ENCODE data around the gene STBD1.
"Not testable (repeated sequence)": the region's sequence is repeated elsewhere in the genome, so short reads cannot be mapped to it uniquely, and the experiment has no call there.

Gene STBD1

DNA sequence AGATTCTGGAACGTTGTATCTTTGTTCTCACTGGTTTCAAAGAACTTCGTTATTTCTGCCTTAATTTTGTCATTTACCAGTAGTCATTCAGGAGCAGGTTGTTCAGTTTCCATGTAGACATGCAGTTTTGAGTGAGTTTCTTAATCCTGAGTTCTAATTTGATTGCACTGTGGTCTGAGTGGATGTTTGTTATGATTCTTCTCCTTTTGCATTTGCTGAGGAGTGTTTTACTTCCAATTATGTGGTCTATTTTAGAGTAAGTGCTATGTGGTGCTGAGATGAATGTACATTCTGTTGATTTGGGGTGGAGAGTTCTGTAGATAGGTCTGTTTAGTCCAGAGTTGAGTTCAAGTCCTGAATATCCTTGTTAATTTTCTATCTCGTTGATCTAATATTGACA lies 18.7 kb upstream of the STBD1 start:
- DNase-seq, result not testable (repeated sequence)

DNA sequence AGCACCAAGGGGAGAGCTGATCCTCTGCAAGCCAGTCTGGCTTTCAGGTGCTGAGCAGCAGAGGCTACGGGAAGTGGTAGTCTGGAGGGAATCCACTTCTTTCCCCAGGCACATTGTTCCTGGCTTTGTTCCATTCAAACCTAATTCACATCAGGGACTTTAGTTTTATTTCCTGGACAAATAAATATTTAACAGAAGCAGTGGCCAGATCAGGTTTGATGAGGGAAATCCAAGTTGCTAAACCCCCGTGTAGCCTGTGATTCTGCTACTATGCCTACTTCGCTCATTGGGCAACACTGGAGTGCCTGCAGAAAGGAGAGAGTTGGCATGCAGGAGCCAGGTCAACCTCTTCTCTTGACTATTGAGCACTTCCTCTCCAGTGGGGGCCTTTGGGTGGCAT lies 13.8 kb upstream of the STBD1 start:
- DNase-seq, result no peak

DNA sequence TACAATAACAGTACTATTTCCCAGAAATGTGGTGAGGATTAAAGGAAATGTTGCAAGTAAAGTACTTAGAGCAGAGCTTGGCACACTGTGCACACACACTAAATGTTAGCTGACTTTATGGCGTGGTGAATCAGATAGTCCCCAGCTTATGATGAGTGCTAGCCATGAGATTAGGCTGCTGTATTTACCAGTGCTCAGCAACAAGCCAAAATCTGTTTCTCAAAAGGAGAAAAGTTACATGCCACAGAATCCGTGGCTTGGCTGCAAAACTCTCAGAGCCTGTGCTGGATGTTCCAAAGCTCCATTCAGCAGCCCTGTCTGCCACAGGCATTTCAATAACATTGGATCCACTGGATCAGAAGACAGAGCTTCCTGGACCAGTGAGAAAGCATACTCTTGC lies 12.8 kb upstream of the STBD1 start:
- DNase-seq, result no peak

DNA sequence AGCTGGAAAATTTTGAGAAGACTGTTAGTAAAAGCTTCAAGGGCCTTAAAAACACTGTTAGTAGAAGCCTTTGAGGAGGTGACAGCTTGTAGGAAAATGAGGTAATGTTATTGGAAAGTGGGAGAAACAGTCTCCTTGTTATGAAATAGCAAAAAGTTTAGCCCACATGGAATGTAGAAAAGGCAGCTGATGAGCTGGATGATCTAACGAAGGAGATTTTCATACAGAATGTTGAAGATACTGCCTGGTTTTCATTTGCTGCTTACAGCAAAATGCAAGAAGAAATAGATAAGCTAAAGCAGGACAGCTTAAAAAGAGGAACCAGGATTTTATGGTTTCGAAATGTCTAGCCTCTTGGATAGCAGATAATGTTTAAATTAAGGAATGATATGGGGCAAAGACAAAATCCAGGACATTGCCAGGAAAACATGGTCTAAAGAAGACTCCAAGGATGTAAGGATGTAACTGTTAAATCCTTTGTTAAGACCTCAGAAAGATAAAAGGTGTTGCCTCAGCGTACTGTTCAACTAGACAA lies 10.2 kb upstream of the STBD1 start:
- peak; percentile 67 for DNase-seq

DNA sequence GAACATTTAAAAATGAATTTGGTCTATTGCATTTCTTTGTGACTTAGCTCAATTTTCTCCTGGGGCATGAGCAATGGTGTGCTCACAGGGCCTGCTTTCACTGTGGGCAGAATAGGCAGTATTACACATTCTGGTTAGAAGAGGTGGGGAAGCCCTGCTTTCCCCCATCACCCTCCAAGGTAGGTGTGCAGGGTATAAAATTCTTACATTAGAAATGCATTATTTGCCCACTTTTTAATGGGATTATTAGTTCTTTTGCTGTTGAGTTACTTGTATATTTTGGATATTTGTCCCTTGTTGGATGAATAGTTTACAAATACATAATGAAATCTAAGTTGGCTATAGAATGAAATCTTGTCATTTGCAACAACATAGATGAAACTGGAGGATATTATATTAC lies 8.3 kb upstream of the STBD1 start:
- no peak for DNase-seq

DNA sequence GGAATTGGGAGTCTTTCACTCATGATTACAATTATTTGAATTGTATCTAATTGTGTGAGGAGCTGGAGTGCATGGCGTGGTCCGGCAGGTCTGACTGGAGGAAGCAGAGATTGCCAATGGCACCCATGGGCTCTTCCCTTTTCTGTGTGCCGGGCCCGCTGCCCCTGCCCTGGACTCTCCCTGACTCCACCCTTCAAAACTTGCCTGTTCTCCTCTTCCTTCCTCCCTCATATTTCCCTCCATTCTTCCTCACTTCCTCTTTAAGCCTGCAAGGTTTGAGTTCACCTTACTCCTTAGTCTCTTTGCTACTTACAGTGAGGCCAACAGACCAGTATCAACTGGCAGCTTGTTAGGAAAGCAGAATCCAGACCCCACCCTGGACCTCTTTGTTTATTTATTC lies 6.5 kb upstream of the STBD1 start:
- DNase-seq, result peak; percentile 68

DNA sequence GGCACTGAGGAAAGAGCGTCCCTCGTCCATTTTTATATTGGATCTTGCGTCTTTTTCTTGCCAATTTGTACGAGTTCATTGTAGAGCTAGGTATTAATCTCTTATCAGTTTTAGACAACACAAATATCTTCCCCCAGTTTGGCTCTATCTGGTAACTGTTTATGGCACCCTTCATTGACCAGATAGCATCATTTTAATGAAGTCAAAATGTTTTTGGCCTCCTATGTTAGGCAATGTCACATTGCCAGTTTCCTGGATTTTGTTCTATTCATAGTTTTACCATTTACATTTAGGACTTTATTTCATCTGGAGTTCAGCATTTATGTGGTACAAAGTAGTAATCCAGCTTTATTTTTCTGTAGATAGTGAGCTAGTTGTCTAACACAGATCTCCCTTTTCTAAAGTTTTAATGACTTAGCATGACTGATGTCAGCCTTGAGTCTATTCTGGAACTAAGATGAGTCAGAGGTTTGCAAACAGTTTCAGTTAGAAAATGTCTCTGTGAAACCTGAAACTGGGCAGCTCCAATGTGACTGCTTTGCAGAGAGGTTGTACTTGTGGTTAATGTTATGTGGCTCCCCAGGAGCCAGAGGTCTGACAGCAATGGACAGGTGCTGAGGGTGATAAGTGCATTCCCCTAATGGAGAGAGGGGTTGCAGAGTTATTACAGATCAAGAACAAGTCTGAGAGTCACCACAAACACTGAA lies 5.3 kb upstream of the STBD1 start:
- peak; percentile 91 for DNase-seq

DNA sequence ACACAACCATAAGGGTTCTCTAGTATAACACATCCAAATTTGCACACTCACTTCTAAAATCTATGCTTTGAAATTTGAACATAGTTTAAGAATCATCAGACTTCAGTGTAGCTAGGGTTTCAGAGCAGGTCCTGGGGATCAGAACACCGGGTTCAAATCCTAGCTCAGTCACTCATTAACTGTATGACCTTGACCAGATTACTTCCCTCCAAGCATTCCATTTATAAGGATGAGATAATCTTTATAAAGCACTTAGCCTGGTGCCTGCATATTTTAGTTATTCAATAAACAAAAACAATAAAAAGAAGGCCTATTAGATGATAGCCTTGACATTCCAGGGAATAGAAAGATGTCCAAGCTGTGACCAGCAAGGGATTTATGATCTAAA lies 4.8 kb upstream of the STBD1 start:
- no peak for DNase-seq

DNA sequence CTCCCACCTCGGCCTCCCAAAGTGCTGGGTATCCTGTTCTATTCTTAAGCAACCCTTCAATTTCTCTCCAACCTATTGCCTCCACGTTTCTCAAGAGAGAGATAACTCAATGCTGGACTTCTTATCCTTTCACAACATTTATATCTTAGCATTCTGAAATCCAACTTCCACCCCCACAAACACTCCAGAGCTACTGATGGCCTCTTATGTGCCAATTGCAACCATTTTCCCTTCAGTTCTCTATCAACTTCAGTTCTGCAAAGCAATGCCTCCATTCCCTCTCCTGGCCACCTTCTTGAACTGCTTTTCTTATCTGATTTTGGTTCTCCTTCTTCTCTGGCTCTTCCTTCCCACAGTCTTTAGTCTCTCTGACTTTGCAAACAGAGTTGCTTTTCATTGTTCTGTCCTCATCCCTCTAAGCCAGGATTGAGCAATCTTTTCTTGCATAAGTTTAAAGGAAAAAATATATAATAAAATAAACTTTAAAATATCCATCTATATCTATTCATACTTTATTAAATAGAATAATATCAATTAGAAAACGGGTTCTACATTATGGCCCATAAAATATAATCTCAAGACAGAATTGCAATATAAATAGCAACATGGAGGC lies 3.6 kb upstream of the STBD1 start:
- peak; percentile 95 for DNase-seq

DNA sequence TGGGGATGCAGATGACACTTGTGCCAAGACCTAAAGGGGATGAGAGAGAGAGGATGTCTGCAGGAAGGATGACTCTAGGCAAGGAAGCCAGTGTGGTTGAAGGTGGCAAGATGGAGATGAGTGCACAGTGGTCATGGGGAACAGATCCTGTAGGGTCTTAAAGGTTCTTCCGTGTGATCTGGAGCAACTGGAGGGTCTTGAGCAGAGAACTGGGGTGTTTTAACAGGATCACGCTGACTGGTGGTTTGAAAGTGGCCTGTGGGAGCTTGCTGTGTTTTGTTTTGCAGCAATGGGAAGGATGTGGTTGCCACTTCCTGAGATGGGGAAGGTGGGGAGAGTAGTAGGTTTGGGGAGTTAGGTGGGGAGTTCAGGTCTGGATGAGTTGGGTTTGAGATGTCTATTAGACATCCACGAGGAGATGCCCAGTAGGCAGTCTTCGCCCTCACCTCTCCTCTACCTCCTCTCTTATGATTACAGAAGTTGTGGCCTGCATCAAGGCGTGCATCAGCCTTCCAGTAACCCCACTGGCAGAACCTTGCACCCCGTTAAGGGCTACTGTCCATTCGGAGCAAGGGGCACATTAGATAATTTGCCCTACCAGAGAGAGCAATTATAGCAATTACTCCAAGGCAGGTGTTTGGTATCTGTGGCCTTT lies 1.4 kb upstream of the STBD1 start:
- no peak for DNase-seq

DNA sequence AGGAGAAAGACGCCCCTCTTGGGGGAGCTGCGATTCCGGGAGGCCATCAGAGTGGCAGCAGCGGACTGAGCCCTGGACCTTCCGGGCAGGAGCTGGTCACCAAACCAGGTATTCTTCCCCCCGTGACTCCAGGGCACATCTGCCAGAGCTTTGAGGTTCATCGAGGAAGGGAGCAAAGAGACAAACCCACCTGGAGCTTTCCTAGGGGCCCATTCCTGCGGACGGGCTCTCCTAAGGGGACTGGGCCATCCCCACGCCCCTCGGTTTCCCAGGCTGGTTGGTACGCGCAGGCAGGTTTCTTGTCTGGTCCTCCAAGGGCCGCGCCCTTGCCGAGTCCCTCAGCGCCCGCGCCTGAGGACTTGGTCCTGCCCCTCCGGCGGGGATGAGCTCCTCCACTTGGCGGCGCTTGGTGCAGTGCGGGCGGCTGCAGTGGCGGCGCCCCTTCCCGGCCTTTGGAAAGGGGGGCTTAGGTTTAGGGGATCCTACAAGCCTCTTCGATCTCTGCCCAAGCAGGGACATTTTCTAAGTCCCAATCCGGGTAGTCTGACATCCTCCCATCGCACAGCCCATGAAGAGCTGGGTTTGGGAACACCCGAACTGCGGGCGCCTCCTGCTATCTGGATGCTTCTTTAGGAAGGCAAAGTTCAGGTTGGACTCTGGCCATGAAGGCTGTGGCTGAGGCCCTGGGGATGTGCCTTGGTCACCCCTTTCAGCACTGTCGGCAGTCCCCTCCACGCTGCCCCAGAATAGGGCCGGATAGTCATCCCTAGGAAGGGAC lies 538 bp downstream of the STBD1 start:
- peak; percentile 61 for DNase-seq

DNA sequence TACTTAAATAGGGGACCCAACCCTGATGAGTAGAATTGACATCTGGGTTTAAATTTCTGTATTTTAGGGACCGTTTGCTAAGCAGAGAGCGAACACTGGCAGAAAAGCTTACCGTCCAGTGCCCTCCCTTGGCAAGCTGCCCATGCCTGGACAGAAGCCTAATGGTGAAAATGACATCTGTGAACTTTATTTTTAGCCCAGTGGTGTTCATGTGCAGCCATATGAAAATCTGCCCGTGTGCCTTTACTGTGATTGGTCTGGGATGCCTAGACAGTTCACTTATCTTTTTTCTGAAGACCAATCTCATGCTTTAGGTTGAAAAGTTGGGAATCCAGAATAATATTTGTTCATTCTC lies 1.1 kb downstream of the STBD1 start:
- DNase-seq, result no peak

DNA sequence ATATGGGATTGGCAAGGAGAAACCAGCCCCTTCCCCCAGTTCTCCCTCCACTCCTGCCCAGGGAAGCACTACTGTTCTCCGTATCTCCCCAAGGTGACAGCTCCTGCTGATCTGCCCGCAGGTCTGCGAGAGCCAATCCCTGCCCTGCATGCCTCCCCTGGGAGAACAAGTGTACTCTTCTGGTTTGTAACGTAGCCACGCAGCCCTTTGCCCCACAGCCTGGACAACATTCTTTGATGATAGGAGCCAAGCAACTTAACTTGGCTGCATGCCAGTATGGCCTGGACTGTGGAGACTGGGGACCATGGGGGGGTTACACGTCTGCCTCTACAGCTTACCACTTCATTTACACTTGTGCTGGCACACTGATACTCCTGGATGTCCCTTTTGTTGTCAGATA lies 2.0 kb downstream of the STBD1 start:
- no peak for DNase-seq

DNA sequence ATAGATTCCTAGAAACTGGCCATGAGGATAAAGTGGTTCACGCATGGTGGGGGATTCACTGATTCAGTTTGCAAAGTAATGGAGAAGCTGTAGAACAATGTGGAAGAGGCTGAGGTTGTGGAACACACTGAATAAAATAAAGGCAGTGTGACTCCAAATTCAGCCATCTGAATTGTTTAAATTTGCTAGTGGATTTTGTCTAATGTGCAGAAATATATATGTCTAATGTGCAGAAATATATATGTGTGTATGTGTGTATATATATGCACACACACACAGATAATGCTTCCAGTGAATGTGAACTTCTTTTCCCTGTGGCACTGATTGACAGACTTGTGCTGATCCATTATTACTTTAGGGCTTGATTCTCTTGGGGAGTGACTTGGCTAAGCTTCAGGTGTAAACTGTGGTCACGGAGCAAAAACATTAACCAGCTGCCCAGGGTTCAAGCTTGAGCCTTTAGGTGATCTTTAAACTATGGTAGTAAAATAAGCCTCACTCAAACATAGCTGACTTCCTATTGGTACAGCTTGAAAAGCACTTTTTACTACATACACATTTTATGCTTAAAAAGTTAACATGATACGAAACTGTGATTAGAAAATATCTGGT lies 3.5 kb downstream of the STBD1 start:
- no peak for DNase-seq

DNA sequence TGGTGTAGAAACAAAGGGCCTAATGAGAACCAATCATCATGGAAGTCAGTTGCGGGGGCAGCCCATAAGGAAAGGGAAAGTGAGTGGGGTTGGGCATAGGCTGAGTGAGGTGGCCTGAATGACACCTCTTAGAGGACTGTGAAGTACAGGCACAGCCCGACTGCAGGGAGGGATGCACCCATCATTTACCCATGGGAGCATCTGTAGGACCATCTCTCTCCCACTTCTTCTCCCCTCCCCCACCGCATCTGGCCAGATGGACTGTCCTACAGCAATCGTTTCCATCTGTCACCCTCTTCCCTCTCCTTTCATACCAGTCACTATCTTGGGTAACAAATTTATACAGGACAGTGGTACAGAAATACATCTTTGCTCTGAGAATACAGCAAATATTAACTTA lies 4.2 kb downstream of the STBD1 start:
- DNase-seq, result no peak

DNA sequence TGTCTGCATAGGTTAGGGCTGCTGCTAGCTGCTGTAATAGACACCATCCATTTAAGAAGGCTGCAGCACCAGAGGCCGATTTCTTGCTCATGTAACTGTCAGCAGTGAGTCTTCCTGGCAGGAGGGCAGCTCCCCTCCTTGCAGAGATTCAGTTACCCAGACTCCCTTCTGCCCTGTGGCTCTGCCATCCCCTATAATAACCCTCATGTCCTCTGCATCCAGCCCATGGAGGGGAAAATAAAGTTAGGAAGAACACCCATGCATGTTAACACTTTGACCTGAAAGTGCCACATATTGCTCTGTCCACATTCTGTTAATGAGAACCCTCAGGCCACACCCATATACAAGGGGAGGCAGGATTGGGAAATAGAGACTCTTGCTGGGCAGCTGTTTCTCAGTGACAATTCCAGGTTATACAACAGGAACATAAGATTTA lies 5.4 kb downstream of the STBD1 start:
- no peak for DNase-seq

DNA sequence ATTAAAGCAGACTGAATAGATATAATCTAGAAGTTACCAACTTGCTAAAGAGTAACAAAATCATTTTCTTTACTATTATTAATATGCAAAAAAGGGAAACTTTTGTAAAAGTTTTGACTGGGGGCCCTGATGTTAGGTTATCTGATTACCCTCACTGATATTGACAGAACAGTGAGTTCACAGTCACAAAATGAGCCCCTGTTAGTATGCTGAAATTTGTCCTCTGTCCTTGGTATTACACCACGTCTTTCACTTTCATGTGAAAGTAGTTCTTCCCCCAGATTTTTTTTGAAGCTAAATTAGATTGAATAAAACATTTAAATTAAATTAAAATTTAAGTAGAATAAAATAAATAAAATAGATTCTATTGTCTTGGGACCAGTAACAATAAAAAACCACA lies 5.9 kb downstream of the STBD1 start:
- no peak for DNase-seq

DNA sequence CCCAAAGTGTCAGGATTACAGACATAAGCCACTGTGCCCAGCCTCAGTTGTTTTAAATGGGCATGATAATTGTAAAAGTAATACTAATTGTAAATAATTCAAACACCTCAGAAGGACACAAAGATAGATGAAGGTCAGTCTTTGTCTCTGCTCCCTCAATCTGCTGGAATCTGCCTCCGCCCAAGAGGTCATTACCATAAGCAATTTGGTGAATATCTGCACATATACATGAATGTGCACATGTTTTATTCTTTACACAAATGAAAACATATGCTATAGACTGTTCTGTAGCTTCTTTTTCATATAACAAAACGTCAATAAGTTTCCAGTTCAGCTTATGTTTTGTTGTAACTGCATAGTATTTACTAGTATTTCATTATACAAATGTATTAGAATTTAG lies 7.0 kb downstream of the STBD1 start:
- no peak for DNase-seq

DNA sequence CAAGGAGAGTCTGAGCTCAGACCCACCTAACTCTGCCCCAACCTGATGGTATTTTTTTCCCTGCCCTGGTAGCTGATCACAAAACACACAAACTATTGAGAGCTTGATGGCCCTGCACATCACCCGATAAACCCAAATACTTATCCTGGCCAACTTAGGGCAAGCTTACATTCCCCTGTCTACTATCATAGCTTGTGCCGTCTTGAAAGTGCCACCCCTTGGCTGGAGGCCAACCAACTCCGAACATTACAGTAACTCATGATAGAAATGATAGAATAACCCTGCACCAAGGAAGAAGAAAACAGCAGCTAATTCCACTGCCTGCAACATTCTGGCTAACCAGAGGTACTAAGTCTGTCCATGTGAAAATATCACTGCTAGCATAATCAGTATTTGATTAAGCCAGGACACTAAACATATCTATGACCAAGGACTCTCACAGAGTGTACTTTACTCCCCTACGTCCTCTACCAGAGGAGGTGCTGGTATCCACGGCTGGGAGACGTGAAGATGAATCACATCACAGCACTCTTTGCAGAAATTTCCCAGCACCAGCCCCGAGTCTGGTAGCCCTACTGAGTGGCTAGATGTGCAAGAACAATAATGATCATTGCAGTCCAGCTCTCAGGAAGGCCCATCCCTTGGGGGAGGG lies 8.9 kb downstream of the STBD1 start:
- no peak for DNase-seq

DNA sequence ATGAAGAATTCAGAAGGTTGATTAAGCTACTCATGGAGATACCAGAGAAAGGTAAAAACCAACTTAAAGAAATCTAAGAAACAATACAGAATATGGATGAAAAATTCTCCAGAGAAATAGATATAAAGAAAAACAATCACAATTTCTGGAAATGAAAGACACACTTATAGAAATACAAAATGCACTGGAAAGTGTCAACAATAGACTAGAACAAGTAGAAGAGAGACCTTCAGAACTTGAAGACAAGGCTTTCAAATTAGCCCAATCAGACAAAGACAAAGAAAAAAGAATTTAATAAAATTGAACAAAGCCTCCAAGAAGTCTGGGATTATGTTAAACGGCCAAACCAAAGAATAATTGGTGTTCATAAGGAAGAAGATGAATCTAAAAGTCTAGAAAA lies 9.6 kb downstream of the STBD1 start:
- DNase-seq, result no peak

DNA sequence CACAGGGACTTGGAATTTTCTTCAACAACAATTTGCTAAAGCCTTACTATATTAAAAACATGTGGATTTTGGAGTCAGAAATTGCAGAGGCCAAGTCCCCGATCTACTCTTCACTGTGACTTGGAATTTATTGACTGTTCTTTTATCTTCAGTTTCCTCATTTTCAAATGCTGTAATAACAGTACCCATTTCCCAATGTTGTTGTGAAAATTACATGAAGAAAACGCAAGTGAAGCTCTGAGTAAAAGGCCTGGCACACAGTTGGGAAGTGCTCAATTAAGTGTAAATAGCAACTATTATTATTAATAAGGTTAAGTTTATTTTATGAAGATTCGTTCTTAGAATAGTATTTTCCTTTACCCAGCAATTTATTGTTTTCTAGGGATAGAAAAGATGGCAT lies 15.7 kb downstream of the STBD1 start:
- peak; percentile 71 for DNase-seq

DNA sequence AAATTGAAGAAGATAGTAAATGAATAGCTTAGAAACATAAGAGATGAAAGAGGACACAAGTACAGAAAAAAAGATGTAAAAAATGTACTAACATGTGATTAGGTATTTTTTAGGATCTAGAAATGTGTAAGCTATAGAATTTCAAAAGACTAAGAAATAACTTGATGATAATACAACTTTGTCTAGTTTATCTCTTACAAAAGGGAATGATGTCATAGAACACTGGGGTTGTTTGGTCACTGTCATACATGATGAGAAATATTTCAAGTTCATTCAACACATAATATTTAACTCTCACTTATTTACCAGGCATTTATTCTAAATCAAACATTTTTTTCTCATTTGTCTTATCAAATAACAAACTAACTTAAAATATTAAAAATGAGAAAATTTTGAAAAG lies 18.5 kb downstream of the STBD1 start:
- DNase-seq, result no peak

DNA sequence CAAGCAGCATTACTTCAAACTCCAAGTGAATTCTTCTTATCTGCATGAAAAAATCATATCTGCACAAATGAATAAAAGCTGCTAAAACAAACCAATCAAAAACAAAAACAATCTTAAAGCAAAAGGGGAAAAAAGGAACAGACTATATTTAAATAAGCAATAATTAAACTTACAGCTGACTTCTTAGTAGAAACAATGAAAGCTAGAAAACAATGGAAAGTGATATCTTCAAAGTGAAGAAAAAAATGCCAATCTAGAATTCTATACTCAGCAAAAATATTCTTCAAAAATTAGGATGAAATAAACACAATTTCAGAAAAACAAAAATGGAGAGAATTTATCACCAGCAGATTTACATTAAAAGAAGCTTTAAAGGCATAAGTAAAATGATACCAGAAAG lies 20.0 kb downstream of the STBD1 start:
- no peak for DNase-seq
